Measurements from ENCODE around the gene TTC28. TPM values are rescaled to one million over a fixed set of nuclear protein-coding genes. Genes with fewer than 3 reads are reported as not detected.

TTC28 gene
- total RNA-seq, 1 experiment from 2014 or later, result 0.12 TPM

- RAD21 ChIA-PET (ENCODE audit: low non-redundant PET in 1 of 2, low total read pairs in 2 of 2, uncharacterized antibody in 2 of 2, unreplicated experiment in 2 of 2), result no interaction called here
- Histone ChIP-seq H3K36me3 (ENCODE audit: control insufficient read depth in 1 of 2, insufficient read depth in 2 of 2, low read length in 2 of 2) (no peaks in the 10 kb centered on the region), H3K27ac (ENCODE audit: low read depth, low read length) (no peak overlapping the region), H3K27me3 (ENCODE audit: insufficient read depth, low read length) (peaks cover 38% of the 10 kb centered on the region), H4K20me1 (ENCODE audit: insufficient read depth) (no peaks in the 10 kb centered on the region), H3K4me2 (ENCODE audit: low read length) (no peak overlapping the region), H3K79me2 (ENCODE audit: insufficient read depth, low read length) (no peaks in the 10 kb centered on the region), H3K9me2 (ENCODE audit: insufficient read depth) (no peaks in the 10 kb centered on the region), H3K4me1 (ENCODE audit: control insufficient read depth in 1 of 2, insufficient read depth in 2 of 2, low read length in 2 of 2) (no peaks in the 10 kb centered on the region), H3K9me3 (ENCODE audit: control insufficient read depth in 1 of 2, insufficient read depth in 1 of 2, low read depth in 1 of 2, low read length in 2 of 2) (no peaks in the 10 kb centered on the region), H3K9ac (ENCODE audit: low read length) (no peak overlapping the region), H2AFZ (ENCODE audit: low read depth, low read length, poor library complexity, severe bottlenecking) (no peak overlapping the region), H3K4me3 (replicated peaks in 1 of 2; ENCODE audit: low read depth in 1 of 2, low read length in 2 of 2) (no peak overlapping the region)
- TF ChIP-seq POLR2AphosphoS5 (IDR thresholded peaks at IDR 0.05; ENCODE audit: low read depth, low read length), result no peak
- TF ChIP-seq YY1 (IDR thresholded peaks at IDR 0.05; ENCODE audit: extremely low read depth, insufficient replicate concordance, low read depth, low read length), result no peak
- no peak for TF ChIP-seq CEBPB (IDR thresholded peaks at IDR 0.05; ENCODE audit: low read depth)
- TF ChIP-seq ELF1 (IDR thresholded peaks at IDR 0.05; ENCODE audit: borderline replicate concordance, low read depth), result no peak
- TF ChIP-seq POLR2A (IDR thresholded peaks at IDR 0.05; ENCODE audit: borderline replicate concordance, extremely low read depth, insufficient read depth, insufficient read length), result no peak
- no peak for TF ChIP-seq EZH2phosphoT487 (IDR thresholded peaks at IDR 0.05; ENCODE audit: borderline replicate concordance)
- no peak for TF ChIP-seq FOSL1 (IDR thresholded peaks at IDR 0.05; ENCODE audit: low read depth)
- no peak for TF ChIP-seq ZFX (IDR thresholded peaks at IDR 0.05)
- no peak for TF ChIP-seq EGR1 (IDR thresholded peaks at IDR 0.05; ENCODE audit: low read depth)
- TF ChIP-seq MAX (IDR thresholded peaks at IDR 0.05), result no peak
- TF ChIP-seq ZNF274 (IDR thresholded peaks at IDR 0.05; ENCODE audit: low read depth, low read length), result no peak
- TF ChIP-seq SIN3A (IDR thresholded peaks at IDR 0.05; ENCODE audit: low read depth), result no peak
- ATAC-seq (no peak), DNase-seq (ENCODE audit: low read depth, low spot score) (no peak)
- BruUV-seq (replicated peaks), result no TSS peak
- intact Hi-C loops (cut with micrococcal nuclease), result no loop called here
- POLR2A ChIA-PET, result no interaction called here
- CTCF ChIA-PET, result no interaction called here
These were observed 633.5 kb downstream of the TTC28 start for GRCh38 chr22:28046100-28046499.

- no peaks in the 10 kb centered on the region for H3K79me2 ChIP-seq (ENCODE audit: insufficient read depth, low read length)
- no peak overlapping the region for H3K27ac ChIP-seq (ENCODE audit: low read depth, low read length)
- no peak overlapping the region for H3K4me2 ChIP-seq (ENCODE audit: low read length)
- ChIA-PET POLR2A (no interaction called here), CTCF (no interaction called here), RAD21 (ENCODE audit: low non-redundant PET in 1 of 2, low total read pairs in 2 of 2, uncharacterized antibody in 2 of 2, unreplicated experiment in 2 of 2) (no interaction called here)
- H3K9ac ChIP-seq (ENCODE audit: low read length), result no peak overlapping the region
- H4K20me1 ChIP-seq (ENCODE audit: insufficient read depth), result no peaks in the 10 kb centered on the region
- no peak for DNase-seq (ENCODE audit: low read depth, low spot score)
- no peaks in the 10 kb centered on the region for H3K4me1 ChIP-seq (ENCODE audit: control insufficient read depth in 1 of 2, insufficient read depth in 2 of 2, low read length in 2 of 2)
- BruUV-seq (replicated peaks), result no TSS peak
- H3K27me3 ChIP-seq (ENCODE audit: insufficient read depth, low read length), result peaks cover 28% of the 10 kb centered on the region
- no peak for ATAC-seq
- H3K9me2 ChIP-seq (ENCODE audit: insufficient read depth), result no peaks in the 10 kb centered on the region
- H2AFZ ChIP-seq (ENCODE audit: low read depth, low read length, poor library complexity, severe bottlenecking), result no peak overlapping the region
- H3K4me3 ChIP-seq (replicated peaks in 1 of 2; ENCODE audit: low read depth in 1 of 2, low read length in 2 of 2), result no peak overlapping the region
- H3K9me3 ChIP-seq (ENCODE audit: control insufficient read depth in 1 of 2, insufficient read depth in 1 of 2, low read depth in 1 of 2, low read length in 2 of 2), result no peaks in the 10 kb centered on the region
- intact Hi-C loops (cut with micrococcal nuclease), result no loop called here
- H3K36me3 ChIP-seq (ENCODE audit: control insufficient read depth in 1 of 2, insufficient read depth in 2 of 2, low read length in 2 of 2), result no peaks in the 10 kb centered on the region
- TF ChIP-seq ELF1 (IDR thresholded peaks at IDR 0.05; ENCODE audit: borderline replicate concordance, low read depth) (no peak), POLR2A (IDR thresholded peaks at IDR 0.05; ENCODE audit: borderline replicate concordance, extremely low read depth, insufficient read depth, insufficient read length) (no peak), CEBPB (IDR thresholded peaks at IDR 0.05; ENCODE audit: low read depth) (no peak), TCF7L2 (IDR thresholded peaks at IDR 0.05; ENCODE audit: borderline replicate concordance, extremely low read depth, insufficient read depth, insufficient read length) (no peak), EZH2phosphoT487 (IDR thresholded peaks at IDR 0.05; ENCODE audit: borderline replicate concordance) (no peak), YY1 (IDR thresholded peaks at IDR 0.05; ENCODE audit: extremely low read depth, insufficient replicate concordance, low read depth, low read length) (no peak), FOSL1 (IDR thresholded peaks at IDR 0.05; ENCODE audit: low read depth) (no peak), EGR1 (IDR thresholded peaks at IDR 0.05; ENCODE audit: low read depth) (no peak), ATF3 (IDR thresholded peaks at IDR 0.05) (no peak), POLR2AphosphoS5 (IDR thresholded peaks at IDR 0.05; ENCODE audit: low read depth, low read length) (no peak), SP1 (IDR thresholded peaks at IDR 0.05; ENCODE audit: low read depth) (no peak), ZFX (IDR thresholded peaks at IDR 0.05) (no peak), EZH2 (IDR thresholded peaks at IDR 0.05) (no peak), ZNF274 (IDR thresholded peaks at IDR 0.05; ENCODE audit: low read depth, low read length) (no peak), RAD21 (IDR thresholded peaks at IDR 0.05; ENCODE audit: low read depth) (no peak), ZBTB33 (IDR thresholded peaks at IDR 0.05; ENCODE audit: extremely low read depth, insufficient replicate concordance, low read length) (no peak), SRF (IDR thresholded peaks at IDR 0.05; ENCODE audit: low read depth) (no peak)
These were observed 635.0 kb downstream of the TTC28 start for GRCh38 chr22:28044546-28045173.
